A549 treated with dexamethasone at 1 μM for 4 hours (cell line): Measurements from ENCODE around the gene PTH1R. TPM values are rescaled to one million over a fixed set of nuclear protein-coding genes. Genes with fewer than 3 reads are reported as not detected.

ENCODE experiments used
- total RNA-seq: library from RNA; stranded (reverse); fragments of 200-300 nt; extraction: Qiagen RNA extraction; gene quantifications from 5 replicates; pipeline ENCODE4 v1.2.3, GENCODE V29; 2022

Gene PTH1R
- 1.0 to 2.3 TPM (median 1.4 TPM) in 5 replicates for total RNA-seq

DNA sequence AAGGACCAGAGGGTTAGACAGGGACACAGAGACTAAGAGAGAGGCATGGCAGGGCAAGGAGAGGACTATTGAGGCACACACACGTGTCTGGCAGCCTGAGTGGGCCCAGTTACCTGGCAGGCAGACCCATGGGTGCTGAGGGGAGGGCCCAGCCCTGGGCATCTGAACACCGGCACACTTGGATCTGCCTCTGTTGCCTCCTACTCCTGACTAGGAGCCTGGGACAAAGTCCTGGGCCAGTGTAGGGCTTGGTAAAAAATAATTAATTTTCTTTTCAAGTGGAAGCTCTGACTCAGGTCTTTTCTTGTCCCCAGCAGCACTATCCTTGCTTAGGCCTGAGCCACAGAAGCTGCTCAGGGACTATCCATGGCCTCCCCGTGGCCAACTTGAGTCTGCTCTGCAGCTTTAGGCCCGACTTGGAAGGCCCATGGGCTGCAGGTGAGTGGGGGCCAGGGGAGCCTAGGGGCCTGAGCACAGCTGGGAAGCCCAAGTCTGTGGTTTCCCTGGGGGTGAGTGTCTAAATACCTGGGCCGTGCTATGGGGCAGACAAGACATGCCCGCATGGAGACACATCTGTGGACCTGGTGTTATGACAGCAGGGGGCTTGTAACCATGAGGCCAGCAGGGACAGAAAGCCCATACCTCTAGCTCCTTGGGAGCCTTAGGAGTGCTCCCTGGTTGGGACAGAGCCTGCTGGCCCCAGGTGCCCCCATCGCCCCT is at the start of gene PTH1R:
Gene PTH1R, plus strand, starts transcription at position 316 of the 720 bp plus-strand sequence. CDS start 5,839 bp downstream, outside the sequence.

DNA sequence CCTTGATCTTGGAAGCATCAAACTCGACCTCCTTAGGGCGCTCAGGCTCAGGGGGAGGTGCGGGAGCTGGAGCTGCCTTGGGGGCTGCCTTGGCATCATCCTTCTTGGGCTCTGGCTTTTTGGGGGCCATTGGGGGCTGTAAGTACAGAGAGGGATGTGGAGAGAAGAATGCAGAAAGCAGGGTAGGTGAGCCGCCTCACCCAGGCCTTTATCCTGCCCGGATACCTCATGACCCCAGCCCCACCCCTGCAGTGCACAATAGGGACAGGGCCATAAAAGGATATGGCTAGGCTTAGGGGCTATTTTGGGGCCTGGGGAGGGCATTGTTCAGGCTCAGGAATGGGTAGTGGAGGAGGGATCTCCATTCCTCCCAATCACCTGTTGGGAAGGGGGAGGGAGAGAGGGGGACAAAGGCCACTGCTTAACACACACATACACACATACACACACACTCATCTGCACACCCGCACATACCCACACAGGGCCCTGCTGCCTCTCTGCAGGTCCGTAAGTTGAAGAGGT is 14.2 kb upstream of the PTH1R start, which contains the start of gene MYL3:
Gene MYL3, minus strand, starts transcription at position 184 of the 522 bp plus-strand sequence. Its CDS starts 54 bp downstream, at position 130.

Other genes starting within 250 kb of the PTH1R start
- gene ALS2CL, start 184.0 kb upstream of the PTH1R start, total RNA-seq, result 4.0 to 10.0 TPM (median 7.3 TPM) in 5 replicates
- 0.07 to 0.29 TPM (median 0.11 TPM) in 5 replicates for gene TMIE, start 176.3 kb upstream of the PTH1R start, total RNA-seq
- gene PRSS50, start 159.9 kb upstream of the PTH1R start, total RNA-seq, result not detected in 5 replicates
- gene MYL3, start 14.3 kb upstream of the PTH1R start, total RNA-seq, result 0.15 to 0.16 TPM in 2 of 5 replicates, not detected in the others
- gene CCDC12, start 99.0 kb downstream of the PTH1R start, total RNA-seq, result 59.8 to 121 TPM (median 66.0 TPM) in 5 replicates
- 44.7 to 84.0 TPM (median 63.1 TPM) in 5 replicates for gene NBEAL2, start 101.9 kb downstream of the PTH1R start, total RNA-seq